Measurements from ENCODE around the gene RPS10. TPM values are rescaled to one million over a fixed set of nuclear protein-coding genes. Genes with fewer than 3 reads are reported as not detected.
"Not testable (repeated sequence)": the region's sequence is repeated elsewhere in the genome, so short reads cannot be mapped to it uniquely, and the experiment has no call there.

RPS10 gene
- total and polyA plus RNA-seq, 2 donors (not counting 3 experiments of a cell fraction or from before 2014, with no cell fraction given), result 1,416 to 5,496 TPM

- TF ChIP-seq GATA2 (IDR thresholded peaks at IDR 0.05; ENCODE audit: insufficient read depth, insufficient read length, low read depth, low read length), result no peak
- TF ChIP-seq EZH2 (IDR thresholded peaks at IDR 0.05; ENCODE audit: borderline replicate concordance, low read depth, low read length, severe bottlenecking), result no peak
- no peak for TF ChIP-seq MYC (IDR thresholded peaks at IDR 0.05; ENCODE audit: low read depth, low read length)
- TF ChIP-seq JUN (IDR thresholded peaks at IDR 0.05; ENCODE audit: borderline replicate concordance, insufficient read depth, insufficient read length, low read depth), result no peak
- TF ChIP-seq FOS (IDR thresholded peaks at IDR 0.05; ENCODE audit: borderline replicate concordance, insufficient read depth, low read length), result no peak
- no peak for TF ChIP-seq CTCF (IDR thresholded peaks at IDR 0.05; ENCODE audit: extremely low read depth in 1 of 2, insufficient read depth in 1 of 2, low read depth in 1 of 2, low read length in 2 of 2)
- no peak for TF ChIP-seq POLR2A (IDR thresholded peaks at IDR 0.05; ENCODE audit: low read depth, low read length)
- no peak for TF ChIP-seq POLR2AphosphoS5 (IDR thresholded peaks at IDR 0.05; ENCODE audit: insufficient read depth, low read depth, low read length)
- TF ChIP-seq, protein P1, sequence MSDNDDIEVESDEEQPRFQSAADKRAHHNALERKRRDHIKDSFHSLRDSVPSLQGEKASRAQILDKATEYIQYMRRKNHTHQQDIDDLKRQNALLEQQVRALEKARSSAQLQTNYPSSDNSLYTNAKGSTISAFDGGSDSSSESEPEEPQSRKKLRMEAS (IDR thresholded peaks at IDR 0.05; ENCODE audit: insufficient read depth, insufficient read length), result no peak
- no peak overlapping the region for H3K4me3 ChIP-seq (replicated peaks in 1 of 3; ENCODE audit: insufficient read depth in 1 of 3, low read depth in 1 of 3, low read length in 3 of 3)
- no peaks in the 10 kb centered on the region for H3K9me1 ChIP-seq (replicated peaks; ENCODE audit: control insufficient read depth, extremely low read depth, insufficient read depth, low read length)
- FAIRE-seq, result no peak
- H3K9me3 ChIP-seq (replicated peaks; ENCODE audit: control insufficient read depth, insufficient read depth, low read length), result no peaks in the 10 kb centered on the region
- no peak for DNase-seq (ENCODE audit: low read depth, low spot score)
- no peaks in the 10 kb centered on the region for H4K20me1 ChIP-seq (replicated peaks; ENCODE audit: control insufficient read depth, extremely low read depth, insufficient read depth, low read length)
- ChIA-PET POLR2A (no interaction called here), CTCF (interaction anchor here (2.8 kb wide), 1 partner anchor 163 kb away, joined by 14 read pairs; the partner anchor contains the start of gene SMIM29)
- no peak overlapping the region for H3K27ac ChIP-seq (ENCODE audit: insufficient read depth, low read depth, low read length)
- H3K27me3 ChIP-seq (ENCODE audit: control insufficient read depth in 2 of 2, insufficient read depth in 2 of 2, low read length in 2 of 2), result no peaks in the 10 kb centered on the region
- intact Hi-C loops (cut with micrococcal nuclease) (no loop called here), dilution Hi-C loops (cut with MboI; ENCODE audit: extremely low pct_ligation_motif_present, low sequenced_read_pairs) (no loop called here)
- peaks cover 2 to 6% of the 10 kb centered on the region in 2 experiments for H3K36me3 ChIP-seq (ENCODE audit: control insufficient read depth in 2 of 2, extremely low read depth in 1 of 2, insufficient read depth in 2 of 2, low read length in 2 of 2)
- no peaks in the 10 kb centered on the region for H3K4me1 ChIP-seq (ENCODE audit: control insufficient read depth, extremely low read depth, insufficient read depth, low read length)
- H3K9ac ChIP-seq (replicated peaks; ENCODE audit: extremely low read depth, insufficient read depth, low read length), result no peak overlapping the region
- BruUV-seq (replicated peaks), result no TSS peak
- H2AFZ ChIP-seq (ENCODE audit: low read depth, low read length), result no peak overlapping the region
- H3K79me2 ChIP-seq (ENCODE audit: control insufficient read depth, insufficient read depth, low read length), result no peaks in the 10 kb centered on the region
- H3K4me2 ChIP-seq (ENCODE audit: insufficient read depth, low read length), result no peak overlapping the region
These were observed 13.9 kb downstream of the RPS10 start for GRCh38 chr6:34412016-34412415.

GRCh38 chr6:34407915-34408314 lies 18.0 kb downstream of the RPS10 start:
- H2AFZ ChIP-seq (ENCODE audit: low read depth, low read length); DNase-seq (ENCODE audit: low read depth, low spot score); H3K27ac ChIP-seq (ENCODE audit: insufficient read depth, low read depth, low read length); H3K27me3 ChIP-seq (ENCODE audit: control insufficient read depth in 2 of 2, insufficient read depth in 2 of 2, low read length in 2 of 2); CTCF ChIA-PET; H3K79me2 ChIP-seq (ENCODE audit: control insufficient read depth, insufficient read depth, low read length); FAIRE-seq; H3K4me2 ChIP-seq (ENCODE audit: insufficient read depth, low read length); H3K4me3 ChIP-seq (replicated peaks in 1 of 3; ENCODE audit: insufficient read depth in 1 of 3, low read depth in 1 of 3, low read length in 3 of 3); H3K9me1 ChIP-seq (replicated peaks; ENCODE audit: control insufficient read depth, extremely low read depth, insufficient read depth, low read length); H3K4me1 ChIP-seq (ENCODE audit: control insufficient read depth, extremely low read depth, insufficient read depth, low read length); H3K9ac ChIP-seq (replicated peaks; ENCODE audit: extremely low read depth, insufficient read depth, low read length); dilution Hi-C loops (cut with MboI; ENCODE audit: extremely low pct_ligation_motif_present, low sequenced_read_pairs); POLR2A ChIA-PET; H3K36me3 ChIP-seq (ENCODE audit: control insufficient read depth in 2 of 2, extremely low read depth in 1 of 2, insufficient read depth in 2 of 2, low read length in 2 of 2); H3K9me3 ChIP-seq (replicated peaks; ENCODE audit: control insufficient read depth, insufficient read depth, low read length); BruUV-seq (replicated peaks); intact Hi-C loops (cut with micrococcal nuclease); H4K20me1 ChIP-seq (replicated peaks; ENCODE audit: control insufficient read depth, extremely low read depth, insufficient read depth, low read length): not testable (repeated sequence)

Data from endothelial cell of umbilical vein (primary cell).